ENCODE data around the gene PMIS2. TPM values are rescaled to one million over a fixed set of nuclear protein-coding genes. Genes with fewer than 3 reads are reported as not detected.

Gene PMIS2
- total and polyA plus RNA-seq, 2 experiments from 2014 or later: not detected

DNA sequence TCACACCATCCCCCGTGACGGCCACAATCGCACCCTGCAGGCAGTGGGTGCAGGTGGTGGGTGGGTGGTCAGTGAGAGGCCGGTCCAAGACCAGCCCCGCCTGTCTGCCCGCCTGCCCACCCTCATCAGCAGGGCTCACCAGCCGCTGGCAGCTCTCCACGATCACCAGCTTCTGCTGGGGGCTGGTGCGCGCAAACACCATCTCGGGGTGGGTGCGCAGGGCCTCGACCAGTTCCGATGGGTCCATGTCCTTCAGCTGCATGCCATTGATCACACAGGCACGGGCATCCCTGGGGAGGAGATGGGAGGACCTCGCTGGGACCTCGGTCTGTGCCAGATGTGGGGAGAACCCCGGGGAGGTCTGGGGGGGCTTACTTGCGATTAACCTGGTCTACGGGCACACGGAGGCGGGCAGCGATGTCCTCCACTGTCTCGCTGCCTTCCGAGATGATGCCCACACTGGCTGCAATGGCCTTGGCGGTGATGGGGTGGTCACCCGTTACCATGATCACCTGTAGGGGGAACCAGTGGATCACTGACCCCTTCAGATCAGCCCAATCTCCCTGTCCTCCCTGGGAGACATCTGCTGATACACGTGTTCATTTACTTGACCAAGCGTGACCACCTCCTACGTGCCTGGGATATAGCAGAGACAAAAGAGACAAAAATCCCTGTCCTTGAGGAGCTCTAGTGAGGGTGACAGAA is 30.5 kb upstream of the PMIS2 start:
- H3K9me2 ChIP-seq (ENCODE audit: insufficient read depth): no peaks in the 10 kb centered on the region
- 60 to 64% methylated on average over 30 of the region's 30 CpGs for WGBS, 2 experiments (ENCODE audit: low coverage in 1 of 2, low lambda C conversion rate in 2 of 2, missing lambda C conversion rate in 2 of 2)
- no peaks in the 10 kb centered on the region for H3K4me1 ChIP-seq (ENCODE audit: insufficient read depth)
- peak; percentile 44 for DNase-seq
- no peaks in the 10 kb centered on the region for H3F3A ChIP-seq (ENCODE audit: insufficient read depth)
- no peak overlapping the region for H2AFZ ChIP-seq
- 0 out of 2 replicates have a peak, but pooled peaks cover 9% of the 10 kb centered on the region for H3K27me3 ChIP-seq (replicated peaks; ENCODE audit: insufficient read depth)
- no peaks in the 10 kb centered on the region for H3K79me2 ChIP-seq (ENCODE audit: insufficient read depth)
- H3K9me3 ChIP-seq (ENCODE audit: low read depth): no peaks in the 10 kb centered on the region
- no peak overlapping the region for H3K27ac ChIP-seq
- no peak overlapping the region for H3K9ac ChIP-seq
- H3K4me3 ChIP-seq: no peak overlapping the region
- no peak for TF ChIP-seq EZH2phosphoT487 (IDR thresholded peaks at IDR 0.05; ENCODE audit: insufficient read depth, low read depth)
- TF ChIP-seq EZH2 (IDR thresholded peaks at IDR 0.05; ENCODE audit: insufficient read depth, poor library complexity, severe bottlenecking): no peak
- H4K20me1 ChIP-seq (ENCODE audit: insufficient read depth): no peaks in the 10 kb centered on the region
- in situ Hi-C loops (cut with MboI): no loop called here
- H3K4me2 ChIP-seq (ENCODE audit: unreplicated experiment): no peak overlapping the region
- H3K36me3 ChIP-seq (ENCODE audit: low read depth): no peaks in the 10 kb centered on the region

DNA sequence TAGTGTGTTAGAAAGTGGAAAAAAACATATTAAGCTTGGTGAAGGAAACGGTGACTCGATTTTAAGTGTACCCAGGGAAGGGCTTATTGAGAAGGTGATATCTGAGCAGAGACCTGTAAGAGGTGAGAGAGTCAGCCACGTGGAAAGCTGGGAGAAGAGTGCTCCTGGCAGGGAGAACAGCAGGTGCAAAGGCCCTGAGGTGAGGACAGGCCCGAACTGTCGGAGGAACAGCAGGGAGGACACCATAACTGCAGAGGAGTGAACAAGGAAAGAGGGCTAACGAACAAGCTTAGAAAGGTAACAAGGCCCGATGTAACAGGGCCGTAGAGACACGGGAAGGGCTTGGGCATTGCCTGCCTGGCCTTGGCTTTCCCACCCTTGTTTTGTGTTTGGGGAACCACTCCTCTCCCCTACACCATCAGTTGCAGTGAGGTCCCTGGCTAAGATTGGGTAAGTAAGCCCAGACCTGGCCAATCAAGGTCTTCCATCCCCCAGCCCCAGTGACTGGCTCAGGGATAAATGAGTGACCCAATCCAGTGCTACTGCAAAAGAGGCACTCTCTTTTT is 29.9 kb upstream of the PMIS2 start:
- TF ChIP-seq EZH2 (IDR thresholded peaks at IDR 0.05; ENCODE audit: insufficient read depth, poor library complexity, severe bottlenecking) (no peak), EZH2phosphoT487 (IDR thresholded peaks at IDR 0.05; ENCODE audit: insufficient read depth, low read depth) (no peak)
- WGBS, 2 experiments (ENCODE audit: low coverage in 1 of 2, low lambda C conversion rate in 2 of 2, missing lambda C conversion rate in 2 of 2): 73 to 77% methylated on average over 9 of the region's 9 CpGs
- in situ Hi-C loops (cut with MboI): no loop called here
- Histone ChIP-seq H3K27ac (no peak overlapping the region), H3K27me3 (replicated peaks; ENCODE audit: insufficient read depth) (0 out of 2 replicates have a peak, but pooled peaks cover 10% of the 10 kb centered on the region), H3K79me2 (ENCODE audit: insufficient read depth) (no peaks in the 10 kb centered on the region), H3F3A (ENCODE audit: insufficient read depth) (no peaks in the 10 kb centered on the region), H3K4me3 (no peak overlapping the region), H4K20me1 (ENCODE audit: insufficient read depth) (no peaks in the 10 kb centered on the region), H3K9me2 (ENCODE audit: insufficient read depth) (no peaks in the 10 kb centered on the region), H3K4me1 (ENCODE audit: insufficient read depth) (no peaks in the 10 kb centered on the region), H3K9me3 (ENCODE audit: low read depth) (no peaks in the 10 kb centered on the region), H3K4me2 (ENCODE audit: unreplicated experiment) (no peak overlapping the region), H3K9ac (no peak overlapping the region), H2AFZ (no peak overlapping the region), H3K36me3 (ENCODE audit: low read depth) (no peaks in the 10 kb centered on the region)
- DNase-seq: no peak

DNA sequence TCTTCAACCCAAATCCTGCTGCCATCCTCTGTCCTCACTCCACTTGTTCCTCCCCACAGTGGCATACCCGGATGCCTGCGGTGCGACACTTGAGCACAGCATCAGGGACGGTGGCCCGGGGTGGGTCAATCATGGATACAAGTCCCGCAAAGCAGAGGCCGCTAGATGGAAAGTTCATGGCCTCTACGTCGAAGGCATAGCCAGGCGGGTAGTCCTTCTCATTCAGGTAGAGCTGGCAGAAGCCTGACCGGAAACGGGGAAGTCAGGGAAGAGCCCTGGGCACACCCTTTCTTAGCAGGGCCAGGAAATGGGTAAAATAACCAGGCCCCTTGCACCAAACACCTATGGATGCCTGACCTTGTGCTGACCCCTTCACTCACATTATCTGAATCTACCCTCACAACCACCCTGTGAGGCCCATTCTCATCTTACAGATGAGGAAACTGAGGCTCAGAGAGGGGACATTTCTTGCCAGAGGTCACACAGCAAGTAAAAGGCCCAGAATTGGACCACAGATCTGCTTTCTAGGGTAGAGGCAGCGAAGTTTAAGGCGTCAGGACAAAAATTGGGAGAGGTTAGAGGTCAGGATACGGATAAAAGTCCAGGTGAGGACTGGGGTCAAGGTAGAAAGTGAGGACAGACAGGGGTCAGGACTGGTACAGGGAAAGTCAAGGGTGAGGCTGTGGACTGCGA is 29.0 kb upstream of the PMIS2 start:
- no peaks in the 10 kb centered on the region for H3F3A ChIP-seq (ENCODE audit: insufficient read depth)
- no peaks in the 10 kb centered on the region for H3K9me3 ChIP-seq (ENCODE audit: low read depth)
- H3K36me3 ChIP-seq (ENCODE audit: low read depth): no peaks in the 10 kb centered on the region
- TF ChIP-seq EZH2 (IDR thresholded peaks at IDR 0.05; ENCODE audit: insufficient read depth, poor library complexity, severe bottlenecking) (no peak), EZH2phosphoT487 (IDR thresholded peaks at IDR 0.05; ENCODE audit: insufficient read depth, low read depth) (no peak)
- 0 out of 2 replicates have a peak, but pooled peaks cover 14% of the 10 kb centered on the region for H3K27me3 ChIP-seq (replicated peaks; ENCODE audit: insufficient read depth)
- no peak overlapping the region for H2AFZ ChIP-seq
- H3K79me2 ChIP-seq (ENCODE audit: insufficient read depth): no peaks in the 10 kb centered on the region
- H3K4me2 ChIP-seq (ENCODE audit: unreplicated experiment): no peak overlapping the region
- no peaks in the 10 kb centered on the region for H4K20me1 ChIP-seq (ENCODE audit: insufficient read depth)
- H3K4me3 ChIP-seq: no peak overlapping the region
- H3K9me2 ChIP-seq (ENCODE audit: insufficient read depth): no peaks in the 10 kb centered on the region
- no peak for DNase-seq
- no peaks in the 10 kb centered on the region for H3K4me1 ChIP-seq (ENCODE audit: insufficient read depth)
- H3K9ac ChIP-seq: no peak overlapping the region
- no peak overlapping the region for H3K27ac ChIP-seq
- in situ Hi-C loops (cut with MboI): no loop called here
- WGBS, 2 experiments (ENCODE audit: low coverage in 1 of 2, low lambda C conversion rate in 2 of 2, missing lambda C conversion rate in 2 of 2): 82 to 88% methylated on average over 16 of the region's 16 CpGs

DNA sequence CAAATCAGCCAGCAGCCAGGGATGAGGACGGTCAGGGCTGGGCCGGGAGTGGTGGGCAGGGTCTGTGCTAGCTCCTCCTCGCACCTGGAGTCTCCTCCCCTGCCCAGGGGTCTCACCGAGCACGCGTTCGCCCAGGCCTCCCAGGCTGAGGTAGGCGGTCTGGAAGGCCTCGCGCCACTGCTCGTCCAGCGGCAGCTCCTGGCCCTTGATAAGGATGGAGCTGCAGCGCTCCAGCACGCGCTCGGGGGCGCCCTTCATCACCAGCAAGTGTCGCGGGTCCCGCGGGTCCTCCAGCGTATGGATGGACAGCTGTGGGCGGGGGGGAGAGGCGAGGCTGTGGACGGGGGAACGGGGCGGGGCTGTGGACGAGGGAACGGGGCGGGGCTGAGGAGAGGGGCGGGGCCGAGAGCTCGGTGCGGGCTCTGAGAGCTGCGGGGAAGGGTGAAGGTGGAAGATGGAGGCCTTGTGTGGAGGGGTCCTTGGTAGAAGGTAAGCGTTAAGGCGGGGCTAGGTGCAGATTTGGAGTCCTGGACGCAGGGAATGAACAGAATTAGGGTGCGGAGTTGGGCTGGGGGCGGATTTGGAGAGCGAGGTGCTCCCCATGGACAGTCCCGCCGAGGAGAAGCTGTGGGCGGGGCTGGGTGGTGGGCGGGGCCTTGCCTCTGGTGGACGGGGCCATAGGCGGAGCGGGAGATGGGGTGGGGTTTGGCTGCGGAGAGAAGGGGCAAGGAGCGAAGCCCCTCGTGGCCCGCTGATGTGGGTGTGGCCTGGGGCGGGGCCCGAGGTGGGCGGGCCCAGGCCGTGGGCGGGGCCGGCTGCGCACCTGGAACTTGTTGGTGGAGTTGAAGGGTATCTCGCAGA is 28.2 kb upstream of the PMIS2 start:
- Histone ChIP-seq H4K20me1 (ENCODE audit: insufficient read depth) (no peaks in the 10 kb centered on the region), H3K27ac (no peak overlapping the region), H3K9me3 (ENCODE audit: low read depth) (no peaks in the 10 kb centered on the region), H3K4me2 (ENCODE audit: unreplicated experiment) (peak overlapping the region; percentile 20), H3K9ac (no peak overlapping the region), H3K36me3 (ENCODE audit: low read depth) (no peaks in the 10 kb centered on the region), H3K27me3 (replicated peaks; ENCODE audit: insufficient read depth) (0 out of 2 replicates have a peak, but pooled peaks cover 14% of the 10 kb centered on the region), H2AFZ (peak overlapping the region; percentile 43), H3K4me3 (peak overlapping the region; percentile 32; the same call in 1 of the 2 replicates), H3F3A (ENCODE audit: insufficient read depth) (no peaks in the 10 kb centered on the region), H3K9me2 (ENCODE audit: insufficient read depth) (no peaks in the 10 kb centered on the region), H3K79me2 (ENCODE audit: insufficient read depth) (no peaks in the 10 kb centered on the region), H3K4me1 (ENCODE audit: insufficient read depth) (no peaks in the 10 kb centered on the region)
- in situ Hi-C loops (cut with MboI): no loop called here
- DNase-seq: peak; percentile 55
- WGBS, 2 experiments (ENCODE audit: low coverage in 1 of 2, low lambda C conversion rate in 2 of 2, missing lambda C conversion rate in 2 of 2): 11 to 12% methylated on average over 29 to 57 of the region's 60 CpGs
- TF ChIP-seq EZH2 (IDR thresholded peaks at IDR 0.05; ENCODE audit: insufficient read depth, poor library complexity, severe bottlenecking) (no peak), EZH2phosphoT487 (IDR thresholded peaks at IDR 0.05; ENCODE audit: insufficient read depth, low read depth) (no peak)
